Measurements from ENCODE around the gene CCDC200. TPM values are rescaled to one million over a fixed set of nuclear protein-coding genes. Genes with fewer than 3 reads are reported as not detected.
"Not testable (repeated sequence)": the region's sequence is repeated elsewhere in the genome, so short reads cannot be mapped to it uniquely, and the experiment has no call there.

The CCDC200 gene
- total and polyA plus RNA-seq, 8 donors: 0.55 TPM; not detected in 7

GRCh38 chr17:43211480-43212402, 16.7 kb downstream of the CCDC200 start, which contains the start of gene TMEM106A:
Gene TMEM106A (plus strand): TSS chr17:43211875. CDS start chr17:43213042, 1,167 bp downstream.
- WGBS, 5 donors: 1 to 3% (median 1%) methylated on average over 33 to 54 of the region's 54 CpGs
- Histone ChIP-seq H3K27ac (peak within 1 kb of the TSS; percentile 81 to 91 (median 87)), H3K27me3 (no peaks in the 10 kb centered on the region), H3K36me3 (peaks cover 18 to 57% (median 56%) of the 10 kb centered on the region in 4 donors), H3K4me1 (peaks cover 17 to 35% (median 29%) of the 10 kb centered on the region in 4 donors), H3K4me3 (peak within 1 kb of the TSS; percentile 58 to 70 (median 60)), H3K9me3 (no peaks in the 10 kb centered on the region)
- TF ChIP-seq, protein P1, sequence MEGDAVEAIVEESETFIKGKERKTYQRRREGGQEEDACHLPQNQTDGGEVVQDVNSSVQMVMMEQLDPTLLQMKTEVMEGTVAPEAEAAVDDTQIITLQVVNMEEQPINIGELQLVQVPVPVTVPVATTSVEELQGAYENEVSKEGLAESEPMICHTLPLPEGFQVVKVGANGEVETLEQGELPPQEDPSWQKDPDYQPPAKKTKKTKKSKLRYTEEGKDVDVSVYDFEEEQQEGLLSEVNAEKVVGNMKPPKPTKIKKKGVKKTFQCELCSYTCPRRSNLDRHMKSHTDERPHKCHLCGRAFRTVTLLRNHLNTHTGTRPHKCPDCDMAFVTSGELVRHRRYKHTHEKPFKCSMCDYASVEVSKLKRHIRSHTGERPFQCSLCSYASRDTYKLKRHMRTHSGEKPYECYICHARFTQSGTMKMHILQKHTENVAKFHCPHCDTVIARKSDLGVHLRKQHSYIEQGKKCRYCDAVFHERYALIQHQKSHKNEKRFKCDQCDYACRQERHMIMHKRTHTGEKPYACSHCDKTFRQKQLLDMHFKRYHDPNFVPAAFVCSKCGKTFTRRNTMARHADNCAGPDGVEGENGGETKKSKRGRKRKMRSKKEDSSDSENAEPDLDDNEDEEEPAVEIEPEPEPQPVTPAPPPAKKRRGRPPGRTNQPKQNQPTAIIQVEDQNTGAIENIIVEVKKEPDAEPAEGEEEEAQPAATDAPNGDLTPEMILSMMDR (IDR thresholded peaks at IDR 0.05): peak in 1 of 7 experiments; percentile 28
- TF ChIP-seq POLR2A (IDR thresholded peaks at IDR 0.05) (no peak), EP300 (IDR thresholded peaks at IDR 0.05) (no peak), POLR2AphosphoS5 (IDR thresholded peaks at IDR 0.05) (peak; percentile 54 to 82 (median 73))
- DNase-seq: peak; percentile 82 to 95
- intact Hi-C loops (cut with DNase I; ENCODE audit: low total_unique reads): loop anchor here (10.0 kb wide), 1 partner anchor 107 kb away; no protein-coding TSS in a partner anchor

DNA sequence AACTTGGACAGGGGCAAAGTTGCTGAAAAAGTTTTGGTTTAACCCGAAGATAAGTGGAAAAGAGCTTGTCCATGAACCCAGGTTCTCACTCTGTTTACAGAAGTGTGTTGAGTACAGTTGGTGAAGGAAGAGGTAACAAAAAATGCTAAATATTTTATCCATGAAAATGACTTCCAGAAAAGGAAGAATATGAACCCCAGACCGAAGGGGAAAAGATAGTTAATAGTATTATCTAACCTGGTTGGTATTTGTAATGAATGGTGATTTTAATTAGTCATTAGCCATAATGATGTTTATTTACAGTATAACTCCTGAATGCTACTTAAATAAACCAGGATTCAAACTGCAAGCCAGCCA, 17.3 kb downstream of the CCDC200 start:
- intact Hi-C loops (cut with DNase I; ENCODE audit: low total_unique reads): loop anchor here (10.0 kb wide), 1 partner anchor 106 kb away; no protein-coding TSS in a partner anchor

DNA sequence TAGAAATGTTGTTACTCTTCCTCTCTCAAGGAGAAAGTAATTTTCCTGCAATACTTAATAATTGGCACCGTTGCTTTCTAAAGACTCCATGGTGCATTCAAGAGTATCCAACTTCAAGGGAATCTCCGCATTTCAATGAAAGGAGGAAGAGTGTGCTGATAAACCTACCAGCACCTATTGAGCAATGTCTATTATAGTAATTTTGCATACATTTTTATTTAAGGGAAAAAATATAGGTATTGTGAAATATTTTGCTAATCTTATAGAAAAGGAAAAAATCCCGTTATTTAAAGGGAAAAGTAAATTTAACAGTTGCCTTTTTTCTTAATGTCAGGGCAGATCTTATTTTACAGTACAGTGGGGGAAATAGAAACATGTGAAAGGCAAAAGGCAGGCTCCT, 17.8 kb downstream of the CCDC200 start:
- no peaks in the 10 kb centered on the region for H3K27me3 ChIP-seq
- WGBS, 5 donors: 60 to 85% (median 68%) methylated on average over 3 of the region's 3 CpGs
- TF ChIP-seq, protein P1 (IDR thresholded peaks at IDR 0.05): no peak
- no peak for TF ChIP-seq POLR2AphosphoS5 (IDR thresholded peaks at IDR 0.05)
- no peak for TF ChIP-seq EP300 (IDR thresholded peaks at IDR 0.05)
- TF ChIP-seq POLR2A (IDR thresholded peaks at IDR 0.05): no peak
- H3K4me1 ChIP-seq: peaks cover 17 to 35% (median 29%) of the 10 kb centered on the region in 4 donors
- no peak for DNase-seq
- peak overlapping the region in 1 of 4 donors; percentile 61 for H3K4me3 ChIP-seq
- peak overlapping the region in 4 of 5 donors; percentile 81 to 91 (median 88) for H3K27ac ChIP-seq
- intact Hi-C loops (cut with DNase I; ENCODE audit: low total_unique reads): loop anchor here (10.0 kb wide), 1 partner anchor 106 kb away; no protein-coding TSS in a partner anchor
- no peaks in the 10 kb centered on the region for H3K9me3 ChIP-seq
- H3K36me3 ChIP-seq: peaks cover 17 to 57% (median 56%) of the 10 kb centered on the region in 4 donors

More for the DNA sequence above, 17.3 kb downstream of the CCDC200 start:
- H3K9me3 ChIP-seq: no peaks in the 10 kb centered on the region
- no peaks in the 10 kb centered on the region for H3K27me3 ChIP-seq
- H3K4me3 ChIP-seq: peak overlapping the region; percentile 58 to 70 (median 60)
- H3K36me3 ChIP-seq: peaks cover 16 to 57% (median 56%) of the 10 kb centered on the region in 4 donors
- DNase-seq: no peak
- WGBS, 5 donors: 9 to 17% (median 12%) methylated on average over 2 of the region's 2 CpGs
- TF ChIP-seq, protein P1 (IDR thresholded peaks at IDR 0.05): no peak
- TF ChIP-seq EP300 (IDR thresholded peaks at IDR 0.05): no peak
- no peak for TF ChIP-seq POLR2A (IDR thresholded peaks at IDR 0.05)
- no peak for TF ChIP-seq POLR2AphosphoS5 (IDR thresholded peaks at IDR 0.05)
- peaks cover 17 to 35% (median 29%) of the 10 kb centered on the region in 4 donors for H3K4me1 ChIP-seq
- H3K27ac ChIP-seq: peak overlapping the region; percentile 43 to 91 (median 87)

DNA sequence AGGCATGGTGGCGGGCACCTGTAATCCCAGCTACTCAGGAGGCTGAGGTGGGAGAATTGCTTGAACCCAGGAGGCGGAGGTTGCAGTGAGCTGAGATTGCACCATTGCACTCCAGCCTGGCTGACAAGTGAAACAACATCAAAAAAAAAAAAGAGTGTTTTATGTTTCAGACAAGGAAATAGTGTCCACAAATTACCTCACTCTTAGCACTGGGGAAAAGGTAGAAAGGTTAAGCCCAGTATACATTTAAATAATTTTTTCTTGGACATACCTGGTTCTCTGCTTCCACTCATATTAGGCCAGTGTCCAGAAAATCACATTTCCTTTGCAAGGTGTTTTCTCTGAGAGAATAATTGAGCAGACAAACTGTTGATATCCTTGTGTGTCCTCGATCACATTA, 25.4 kb downstream of the CCDC200 start:
- intact Hi-C loops (cut with DNase I; ENCODE audit: low total_unique reads); H3K4me3 ChIP-seq; H3K9me3 ChIP-seq; H3K4me1 ChIP-seq; H3K27me3 ChIP-seq: not testable (repeated sequence)
- 93 to 96% (median 95%) methylated on average over 3 of the region's 3 CpGs for WGBS, 5 donors
- peak overlapping the region in 1 of 5 donors; percentile 32 for H3K27ac ChIP-seq
- DNase-seq: peak in 1 of 2 donors; percentile 67
- H3K36me3 ChIP-seq: peaks cover 85 to 100% (median 100%) of the 10 kb centered on the region in 4 donors
